Astrocyte (in vitro differentiated cells and primary cell): Measurements from ENCODE around the gene MYRIP. TPM values are rescaled to one million over a fixed set of nuclear protein-coding genes. Genes with fewer than 3 reads are reported as not detected.

Source experiments
- DNase-seq: peaks from one replicate; pipeline ENCODE4 v3.0.0-alpha.2; 2010; ENCODE audit warnings: low read depth
- FAIRE-seq: peaks from 2 replicates; lab custom pipeline; 2011; peaks lifted over from hg19 to GRCh38; lab: Jason Lieb, UNC
- H2AFZ ChIP-seq: 2 replicates; pipeline ENCODE4 v1.6.0; 2012; ENCODE audit warnings: low read depth, low read length, inconsistent platforms
- H3K27ac ChIP-seq: 2 replicates; pipeline ENCODE4 v1.5.1; 2011; ENCODE audit warnings: low read depth, low read length, inconsistent platforms
- H3K27me3 ChIP-seq: 2 replicates; pipeline ENCODE4 v1.6.0; 2011; ENCODE audit warnings: low read length, inconsistent platforms; ENCODE audit not compliant: insufficient read depth
- H3K36me3 ChIP-seq: 2 replicates; pipeline ENCODE4 v1.5.1; 2011; ENCODE audit warnings: low read length, inconsistent platforms; ENCODE audit not compliant: insufficient read depth
- H3K4me1 ChIP-seq: 2 replicates; pipeline ENCODE4 v1.5.1; 2011; ENCODE audit warnings: low read length, inconsistent platforms; ENCODE audit not compliant: insufficient read depth
- H3K4me2 ChIP-seq: 2 replicates; pipeline ENCODE4 v1.6.0; 2012; ENCODE audit warnings: low read length, inconsistent platforms
- H3K4me3 ChIP-seq: 2 replicates; pipeline ENCODE4 v1.5.1; 2011; ENCODE audit warnings: low read depth, mild to moderate bottlenecking, low read length, inconsistent platforms; ENCODE audit not compliant: insufficient read depth
- H3K79me2 ChIP-seq: 2 replicates; pipeline ENCODE4 v1.6.0; 2012; ENCODE audit warnings: mild to moderate bottlenecking, low read length, inconsistent platforms; ENCODE audit not compliant: insufficient read depth
- H3K9ac ChIP-seq: 2 replicates; pipeline ENCODE4 v1.6.0; 2012; ENCODE audit warnings: mild to moderate bottlenecking, low read length, inconsistent platforms
- H3K9me3 ChIP-seq: 2 replicates; pipeline ENCODE4 v1.5.1; 2012; ENCODE audit warnings: low read depth, mild to moderate bottlenecking, low read length, inconsistent platforms; ENCODE audit not compliant: insufficient read depth
- H4K20me1 ChIP-seq: 2 replicates; pipeline ENCODE4 v1.6.0; 2012; ENCODE audit warnings: low read length, inconsistent platforms; ENCODE audit not compliant: insufficient read depth
- H3K27ac Mint-ChIP-seq: one replicate; pipeline ENCODE4 v1.8.0; 2021; ENCODE audit warnings: mild to moderate bottlenecking, mixed read lengths; ENCODE audit not compliant: unreplicated experiment
- H3K27me3 Mint-ChIP-seq: one replicate; pipeline ENCODE4 v1.8.0; 2021; ENCODE audit warnings: low read depth, mixed read lengths; ENCODE audit not compliant: unreplicated experiment
- H3K36me3 Mint-ChIP-seq: one replicate; pipeline ENCODE4 v1.8.0; 2021; ENCODE audit warnings: low read depth, mixed read lengths; ENCODE audit not compliant: unreplicated experiment
- H3K4me1 Mint-ChIP-seq: one replicate; pipeline ENCODE4 v1.8.0; 2021; ENCODE audit warnings: low read depth, mixed read lengths; ENCODE audit not compliant: unreplicated experiment
- H3K4me3 Mint-ChIP-seq: one replicate; pipeline ENCODE4 v1.8.0; 2021; ENCODE audit warnings: mild to moderate bottlenecking, moderate library complexity, mixed read lengths; ENCODE audit not compliant: unreplicated experiment
- H3K9me3 Mint-ChIP-seq: one replicate; pipeline ENCODE4 v1.8.0; 2021; ENCODE audit warnings: mild to moderate bottlenecking, mixed read lengths; ENCODE audit not compliant: unreplicated experiment
- CTCF ChIP-seq: IDR thresholded peaks from 2 replicates; pipeline ENCODE4 v1.5.1; 2011; ENCODE audit warnings: low read depth, mild to moderate bottlenecking, inconsistent platforms, low read length, moderate library complexity; ENCODE audit not compliant: insufficient read depth
- EZH2 ChIP-seq: IDR thresholded peaks from 2 replicates; pipeline ENCODE4 v1.6.1; 2012; ENCODE audit warnings: mild to moderate bottlenecking, low read length, inconsistent platforms; ENCODE audit not compliant: insufficient read depth
- total RNA-seq: library from RNA; stranded (reverse); gene quantifications from 2 replicates; pipeline ENCODE4 v1.2.1, GENCODE V29; 2021

Gene MYRIP
- total RNA-seq, 1 donor from 2014 or later: 0.07 TPM

- H3K36me3 ChIP-seq: no peaks in the 10 kb centered on the region
- Mint-ChIP-seq H3K27me3 (no peaks in the 10 kb centered on the region), H3K4me3 (no peak overlapping the region), H3K27ac (no peak overlapping the region), H3K9me3 (no peaks in the 10 kb centered on the region), H3K4me1 (no peaks in the 10 kb centered on the region), H3K36me3 (no peaks in the 10 kb centered on the region)
- no peak overlapping the region for H3K27ac ChIP-seq
- no peaks in the 10 kb centered on the region for H3K27me3 ChIP-seq
- no peak for FAIRE-seq
- H2AFZ ChIP-seq: no peak overlapping the region
- no peaks in the 10 kb centered on the region for H3K79me2 ChIP-seq
- DNase-seq: no peak
- peaks cover 3% of the 10 kb centered on the region for H3K9me3 ChIP-seq
- no peak overlapping the region for H3K4me2 ChIP-seq
- no peaks in the 10 kb centered on the region for H4K20me1 ChIP-seq
- H3K9ac ChIP-seq: no peak overlapping the region
- TF ChIP-seq CTCF (no peak), EZH2 (no peak)
- no peak overlapping the region for H3K4me3 ChIP-seq
- no peaks in the 10 kb centered on the region for H3K4me1 ChIP-seq
These were observed 30.1 kb downstream of the MYRIP start for GRCh38 chr3:39839484-39839883.

- Histone ChIP-seq H3K9ac (no peak overlapping the region), H4K20me1 (no peaks in the 10 kb centered on the region), H3K36me3 (no peaks in the 10 kb centered on the region), H3K4me1 (no peaks in the 10 kb centered on the region), H3K79me2 (no peaks in the 10 kb centered on the region), H3K9me3 (peaks cover 3% of the 10 kb centered on the region), H3K4me2 (no peak overlapping the region), H3K27me3 (no peaks in the 10 kb centered on the region), H3K4me3 (no peak overlapping the region), H3K27ac (no peak overlapping the region), H2AFZ (no peak overlapping the region)
- Mint-ChIP-seq H3K4me1 (no peaks in the 10 kb centered on the region), H3K36me3 (no peaks in the 10 kb centered on the region), H3K9me3 (no peaks in the 10 kb centered on the region), H3K27ac (no peak overlapping the region), H3K4me3 (no peak overlapping the region), H3K27me3 (no peaks in the 10 kb centered on the region)
- TF ChIP-seq EZH2: no peak
- no peak for TF ChIP-seq CTCF
- FAIRE-seq (no peak), DNase-seq (no peak)
These were observed 34.0 kb downstream of the MYRIP start for GRCh38 chr3:39843440-39843839.

- TF ChIP-seq EZH2 (no peak), CTCF (no peak)
- Mint-ChIP-seq H3K27ac (no peak overlapping the region), H3K9me3 (no peaks in the 10 kb centered on the region), H3K4me3 (no peak overlapping the region), H3K4me1 (no peaks in the 10 kb centered on the region), H3K36me3 (no peaks in the 10 kb centered on the region), H3K27me3 (no peaks in the 10 kb centered on the region)
- Histone ChIP-seq H3K9ac (no peak overlapping the region), H2AFZ (no peak overlapping the region), H3K4me2 (no peak overlapping the region), H3K27me3 (no peaks in the 10 kb centered on the region), H3K4me1 (no peaks in the 10 kb centered on the region), H3K27ac (no peak overlapping the region), H3K4me3 (no peak overlapping the region), H3K9me3 (peaks cover 8% of the 10 kb centered on the region), H3K79me2 (no peaks in the 10 kb centered on the region), H3K36me3 (no peaks in the 10 kb centered on the region), H4K20me1 (no peaks in the 10 kb centered on the region)
- FAIRE-seq (no peak), DNase-seq (no peak)
These were observed 39.0 kb downstream of the MYRIP start for GRCh38 chr3:39848365-39848764.
